Measurements from ENCODE around the gene TMCO6.
A peak's percentile ranks its signal among the peaks of the same experiment; 100 is the strongest.
"Not testable (repeated sequence)": the region's sequence is repeated elsewhere in the genome, so short reads cannot be mapped to it uniquely, and the experiment has no call there.

TMCO6 gene

GRCh38 chr5:140630292-140631035, 8.8 kb upstream of the TMCO6 start:
- FAIRE-seq, result no peak

GRCh38 chr5:140631036-140631417, 8.2 kb upstream of the TMCO6 start:
- no peak for DNase-seq (ENCODE audit: insufficient read length, low spot score)
- FAIRE-seq, result no peak

More at GRCh38 chr5:140630292-140631035, 8.8 kb upstream of the TMCO6 start:
- DNase-seq (ENCODE audit: insufficient read length, low spot score), result no peak

GRCh38 chr5:140631831-140632365, 7.4 kb upstream of the TMCO6 start:
- no peak for FAIRE-seq
- no peak for DNase-seq (ENCODE audit: insufficient read length, low spot score)

- DNase-seq (ENCODE audit: insufficient read length, low spot score) (no peak), FAIRE-seq (no peak)
These were observed 6.8 kb upstream of the TMCO6 start for GRCh38 chr5:140632366-140633020.

GRCh38 chr5:140633021-140633471, 6.2 kb upstream of the TMCO6 start, which contains the start of gene CD14:
Gene CD14, minus strand, starts transcription at chr5:140633175. Its CDS starts 104 bp downstream, at chr5:140633071.
- FAIRE-seq (no peak), DNase-seq (ENCODE audit: insufficient read length, low spot score) (peak; percentile 79)

GRCh38 chr5:140633501-140633900, 5.8 kb upstream of the TMCO6 start:
- DNase-seq (ENCODE audit: insufficient read length, low spot score) (no peak), FAIRE-seq (no peak)

- DNase-seq (ENCODE audit: insufficient read length, low spot score) (no peak), FAIRE-seq (no peak)
These were observed 5.1 kb upstream of the TMCO6 start for GRCh38 chr5:140634103-140634502.

- FAIRE-seq (no peak), DNase-seq (ENCODE audit: insufficient read length, low spot score) (no peak)
These were observed 3.7 kb upstream of the TMCO6 start for GRCh38 chr5:140635291-140636257.

- DNase-seq (ENCODE audit: insufficient read length, low spot score) (no peak), FAIRE-seq (no peak)
These were observed 1.7 kb upstream of the TMCO6 start for GRCh38 chr5:140637371-140638100.

GRCh38 chr5:140638898-140639147, 428 bp upstream of the TMCO6 start:
- FAIRE-seq, result not testable (repeated sequence)

GRCh38 chr5:140641716-140642115, 2.5 kb downstream of the TMCO6 start:
- FAIRE-seq, result no peak

More at GRCh38 chr5:140638898-140639147, 428 bp upstream of the TMCO6 start:
- DNase-seq (ENCODE audit: insufficient read length, low spot score), result not testable (repeated sequence)

GRCh38 chr5:140642718-140643117, 3.5 kb downstream of the TMCO6 start:
- no peak for DNase-seq (ENCODE audit: insufficient read length, low spot score)
- FAIRE-seq, result no peak

More at GRCh38 chr5:140641716-140642115, 2.5 kb downstream of the TMCO6 start:
- DNase-seq (ENCODE audit: insufficient read length, low spot score), result no peak

- DNase-seq (ENCODE audit: insufficient read length, low spot score) (no peak), FAIRE-seq (no peak)
These were observed 7.8 kb downstream of the TMCO6 start for GRCh38 chr5:140647042-140647419.

- FAIRE-seq (no peak), DNase-seq (ENCODE audit: insufficient read length, low spot score) (no peak)
These were observed 19.6 kb downstream of the TMCO6 start for GRCh38 chr5:140658870-140659269.

- not testable (repeated sequence) for FAIRE-seq; DNase-seq (ENCODE audit: insufficient read length, low spot score)
These were observed 21.1 kb downstream of the TMCO6 start for GRCh38 chr5:140660371-140660770.

- DNase-seq (ENCODE audit: insufficient read length, low spot score) (no peak), FAIRE-seq (no peak)
These were observed 24.7 kb downstream of the TMCO6 start for GRCh38 chr5:140664030-140664358.

GRCh38 chr5:140664359-140665119, 25.3 kb downstream of the TMCO6 start, which contains the start of gene WDR55:
Gene WDR55, plus strand, starts transcription at chr5:140664904. Its CDS starts 9 bp downstream, at chr5:140664913.
- DNase-seq (ENCODE audit: insufficient read length, low spot score) (peak; percentile 96), FAIRE-seq (no peak)

GRCh38 chr5:140671035-140671434, 31.8 kb downstream of the TMCO6 start:
- FAIRE-seq; DNase-seq (ENCODE audit: insufficient read length, low spot score): not testable (repeated sequence)

GRCh38 chr5:140671472-140672125, 32.3 kb downstream of the TMCO6 start:
- DNase-seq (ENCODE audit: insufficient read length, low spot score) (no peak), FAIRE-seq (peak; percentile 54)
